ENCODE data around the gene FAM186B. TPM values are rescaled to one million over a fixed set of nuclear protein-coding genes. Genes with fewer than 3 reads are reported as not detected.

Gene FAM186B
- total RNA-seq, 1 experiment from 2014 or later: 0.19 TPM

DNA sequence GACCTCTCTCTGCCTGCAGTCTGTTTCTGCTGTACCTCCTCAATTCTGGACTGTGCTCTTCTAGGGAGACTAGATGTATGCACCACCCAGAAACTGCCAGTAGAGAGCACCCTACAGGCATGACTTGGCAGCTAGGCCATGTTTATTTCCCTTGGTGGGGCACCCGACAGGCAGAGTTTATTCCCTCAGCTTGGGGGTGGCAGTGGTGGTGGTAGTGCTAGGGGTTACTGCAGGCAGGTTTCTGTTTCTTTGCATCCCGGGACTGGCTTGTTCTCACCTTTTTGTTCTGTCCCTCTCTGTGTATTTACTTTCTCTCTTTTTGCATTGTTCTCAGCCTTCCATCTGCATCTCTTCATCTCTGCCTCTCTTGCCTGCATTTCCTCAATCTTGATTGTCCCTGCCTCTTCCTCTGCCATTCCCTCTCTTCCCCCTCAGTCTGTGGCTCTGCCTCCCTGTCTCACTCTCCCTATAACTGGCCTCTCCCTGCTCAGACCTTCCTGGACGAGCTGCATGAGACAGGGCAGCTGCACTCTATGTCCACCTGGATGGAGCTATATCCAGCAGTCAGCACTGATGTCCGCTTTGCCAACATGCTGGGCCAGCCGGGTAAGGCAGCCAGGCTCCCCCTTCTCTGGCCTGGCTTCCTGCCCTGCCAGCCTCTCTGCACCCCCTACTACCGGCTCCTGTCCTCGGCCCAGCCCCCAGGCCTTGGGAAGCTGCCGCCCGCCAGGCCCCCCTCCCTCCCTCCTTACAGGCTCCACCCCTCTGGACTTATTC is 31.7 kb upstream of the FAM186B start:
- no peak overlapping the region for H3K4me3 ChIP-seq (ENCODE audit: low read depth, low read length, poor library complexity, severe bottlenecking)
- H3K27me3 ChIP-seq (replicated peaks; ENCODE audit: insufficient read depth, low read depth, low read length, poor library complexity): no peaks in the 10 kb centered on the region
- intact Hi-C loops (cut with micrococcal nuclease; ENCODE audit: unreplicated experiment): no loop called here
- H3K36me3 ChIP-seq (ENCODE audit: insufficient read depth, low read length, poor library complexity, severe bottlenecking): no peaks in the 10 kb centered on the region
- H3K4me1 ChIP-seq (ENCODE audit: insufficient read depth, low read length, poor library complexity, severe bottlenecking): no peaks in the 10 kb centered on the region
- H3K27ac ChIP-seq (ENCODE audit: low read depth, low read length, poor library complexity, severe bottlenecking): no peak overlapping the region
- H3K9me3 ChIP-seq (ENCODE audit: low read depth, low read length, poor library complexity, severe bottlenecking): no peaks in the 10 kb centered on the region
- ChIA-PET POLR2A (ENCODE audit: low non-redundant PET) (interaction anchor here (0.5 kb wide), 2 partner anchors 80 to 503 kb away, joined by 4 to 6 read pairs; no protein-coding TSS in a partner anchor), CTCF (interaction anchor here (0.5 to 1.2 kb wide), 7 partner anchors 10 to 414 kb away, joined by 3 to 5 read pairs (median 4); partner anchors contain the start of gene TMBIM6)
- BruUV-seq (replicated peaks): no TSS peak
- TF ChIP-seq, protein P1, sequence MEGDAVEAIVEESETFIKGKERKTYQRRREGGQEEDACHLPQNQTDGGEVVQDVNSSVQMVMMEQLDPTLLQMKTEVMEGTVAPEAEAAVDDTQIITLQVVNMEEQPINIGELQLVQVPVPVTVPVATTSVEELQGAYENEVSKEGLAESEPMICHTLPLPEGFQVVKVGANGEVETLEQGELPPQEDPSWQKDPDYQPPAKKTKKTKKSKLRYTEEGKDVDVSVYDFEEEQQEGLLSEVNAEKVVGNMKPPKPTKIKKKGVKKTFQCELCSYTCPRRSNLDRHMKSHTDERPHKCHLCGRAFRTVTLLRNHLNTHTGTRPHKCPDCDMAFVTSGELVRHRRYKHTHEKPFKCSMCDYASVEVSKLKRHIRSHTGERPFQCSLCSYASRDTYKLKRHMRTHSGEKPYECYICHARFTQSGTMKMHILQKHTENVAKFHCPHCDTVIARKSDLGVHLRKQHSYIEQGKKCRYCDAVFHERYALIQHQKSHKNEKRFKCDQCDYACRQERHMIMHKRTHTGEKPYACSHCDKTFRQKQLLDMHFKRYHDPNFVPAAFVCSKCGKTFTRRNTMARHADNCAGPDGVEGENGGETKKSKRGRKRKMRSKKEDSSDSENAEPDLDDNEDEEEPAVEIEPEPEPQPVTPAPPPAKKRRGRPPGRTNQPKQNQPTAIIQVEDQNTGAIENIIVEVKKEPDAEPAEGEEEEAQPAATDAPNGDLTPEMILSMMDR (conservative IDR thresholded peaks at IDR 0.05; ENCODE audit: low read depth, low read length): peak; percentile 79
- TF ChIP-seq EZH2 (IDR thresholded peaks at IDR 0.05; ENCODE audit: borderline replicate concordance, low read depth, low read length, poor library complexity, severe bottlenecking): no peak
- peak; percentile 82 for DNase-seq (ENCODE audit: low spot score)

DNA sequence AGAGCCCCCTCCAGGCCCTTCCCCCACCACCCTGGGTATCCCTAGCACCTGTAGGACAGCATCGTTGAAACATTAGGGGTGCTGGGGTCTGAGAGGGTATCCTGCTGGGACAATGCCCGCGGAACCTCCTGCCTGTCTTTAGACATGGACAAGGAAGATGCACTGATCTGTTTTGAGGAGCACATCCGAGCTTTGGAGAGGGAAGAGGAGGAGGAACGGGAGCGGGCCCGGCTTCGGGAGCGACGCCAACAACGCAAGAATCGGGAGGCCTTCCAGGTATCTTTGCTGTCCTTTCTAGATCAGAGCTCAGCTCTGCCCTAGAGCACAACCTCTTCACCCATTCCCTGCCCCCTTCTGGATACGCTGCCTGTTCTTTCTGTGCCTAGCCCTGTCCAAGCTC is 31.1 kb upstream of the FAM186B start:
- intact Hi-C loops (cut with micrococcal nuclease; ENCODE audit: unreplicated experiment): no loop called here
- no TSS peak for BruUV-seq (replicated peaks)
- ChIA-PET POLR2A (ENCODE audit: low non-redundant PET) (no interaction called here), CTCF (interaction anchor here (0.5 to 1.0 kb wide), 2 partner anchors 76 to 414 kb away, joined by 4 to 5 read pairs; no protein-coding TSS in a partner anchor)
- Histone ChIP-seq H3K9me3 (ENCODE audit: low read depth, low read length, poor library complexity, severe bottlenecking) (no peaks in the 10 kb centered on the region), H3K4me3 (ENCODE audit: low read depth, low read length, poor library complexity, severe bottlenecking) (no peak overlapping the region), H3K27me3 (replicated peaks; ENCODE audit: insufficient read depth, low read depth, low read length, poor library complexity) (no peaks in the 10 kb centered on the region), H3K27ac (ENCODE audit: low read depth, low read length, poor library complexity, severe bottlenecking) (no peak overlapping the region), H3K36me3 (ENCODE audit: insufficient read depth, low read length, poor library complexity, severe bottlenecking) (no peaks in the 10 kb centered on the region), H3K4me1 (ENCODE audit: insufficient read depth, low read length, poor library complexity, severe bottlenecking) (no peaks in the 10 kb centered on the region)
- TF ChIP-seq, protein P1 (conservative IDR thresholded peaks at IDR 0.05; ENCODE audit: low read depth, low read length): no peak
- no peak for TF ChIP-seq EZH2 (IDR thresholded peaks at IDR 0.05; ENCODE audit: borderline replicate concordance, low read depth, low read length, poor library complexity, severe bottlenecking)
- DNase-seq (ENCODE audit: low spot score): no peak

DNA sequence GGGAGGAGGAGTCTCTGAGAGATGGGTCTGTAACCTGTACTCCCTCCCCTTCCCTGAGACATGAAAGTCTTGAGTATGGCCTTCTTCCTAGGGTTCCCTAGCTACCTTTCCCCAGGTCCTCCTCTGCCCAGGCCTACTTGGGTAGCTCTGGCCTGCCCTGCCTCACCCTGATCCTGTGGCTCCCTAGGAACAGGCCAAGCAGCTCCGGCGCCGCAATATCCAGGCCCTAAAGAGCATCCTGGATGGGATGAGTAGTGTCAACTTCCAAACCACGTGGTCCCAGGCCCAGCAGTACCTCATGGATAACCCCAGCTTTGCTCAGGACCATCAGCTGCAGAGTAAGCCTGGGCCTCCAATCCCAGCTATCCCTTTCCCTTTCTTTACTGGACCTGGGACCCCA is 30.2 kb upstream of the FAM186B start:
- POLR2A ChIA-PET (ENCODE audit: low non-redundant PET): interaction anchor here (0.6 kb wide), 1 partner anchor 129 kb away, joined by 16 read pairs; no protein-coding TSS in a partner anchor
- TF ChIP-seq EZH2 (IDR thresholded peaks at IDR 0.05; ENCODE audit: borderline replicate concordance, low read depth, low read length, poor library complexity, severe bottlenecking): no peak
- TF ChIP-seq, protein P1 (conservative IDR thresholded peaks at IDR 0.05; ENCODE audit: low read depth, low read length): no peak
- Histone ChIP-seq H3K27me3 (replicated peaks; ENCODE audit: insufficient read depth, low read depth, low read length, poor library complexity) (no peaks in the 10 kb centered on the region), H3K9me3 (ENCODE audit: low read depth, low read length, poor library complexity, severe bottlenecking) (no peaks in the 10 kb centered on the region), H3K4me3 (ENCODE audit: low read depth, low read length, poor library complexity, severe bottlenecking) (no peak overlapping the region), H3K36me3 (ENCODE audit: insufficient read depth, low read length, poor library complexity, severe bottlenecking) (no peaks in the 10 kb centered on the region), H3K4me1 (ENCODE audit: insufficient read depth, low read length, poor library complexity, severe bottlenecking) (no peaks in the 10 kb centered on the region), H3K27ac (ENCODE audit: low read depth, low read length, poor library complexity, severe bottlenecking) (no peak overlapping the region)
- no TSS peak for BruUV-seq (replicated peaks)
- intact Hi-C loops (cut with micrococcal nuclease; ENCODE audit: unreplicated experiment): no loop called here
- CTCF ChIA-PET: interaction anchor here (0.9 to 1.0 kb wide), 2 partner anchors 77 to 203 kb away, joined by 3 to 4 read pairs; no protein-coding TSS in a partner anchor
- no peak for DNase-seq (ENCODE audit: low spot score)
